ENCODE data around the gene HP1BP3.

The HP1BP3 gene

DNA sequence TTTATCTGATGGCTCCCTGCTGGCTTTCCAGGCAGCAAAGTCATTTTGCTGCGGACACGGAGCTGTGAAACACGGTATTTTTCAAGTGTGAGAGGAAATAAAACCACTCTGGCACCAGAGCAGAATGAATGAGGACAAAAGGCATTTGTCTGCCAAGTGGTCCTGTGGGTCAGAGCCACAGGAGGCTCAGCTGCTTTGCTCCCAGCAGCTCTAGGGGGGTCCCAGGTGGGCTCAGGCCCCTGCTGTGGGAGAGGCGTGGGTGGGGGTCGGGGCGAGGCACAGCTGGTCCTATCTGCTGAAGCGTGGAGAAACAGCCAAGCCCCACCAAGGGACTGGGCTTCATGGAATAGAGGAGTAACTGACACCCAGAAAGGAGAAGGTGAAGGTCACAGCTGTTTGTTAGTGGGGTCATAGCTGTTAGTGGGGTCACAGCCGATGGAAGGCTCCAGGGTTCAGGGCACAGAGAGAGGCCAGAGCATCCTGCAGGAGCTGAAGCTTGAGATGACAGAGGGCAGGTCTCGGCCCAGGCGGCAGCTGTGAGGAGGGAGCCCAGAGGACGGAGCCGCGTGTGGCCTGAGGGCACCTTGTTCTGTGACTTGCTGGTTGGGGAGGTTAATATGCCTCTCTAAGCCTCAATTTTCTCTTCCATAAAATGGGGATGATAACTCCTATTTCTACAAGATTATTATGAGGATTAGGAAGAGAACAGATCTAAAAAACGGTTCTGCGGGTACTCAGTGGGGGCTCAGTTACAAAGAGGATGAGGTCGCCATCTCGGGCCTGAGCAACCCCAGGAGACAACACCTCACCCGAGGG, 76.4 kb downstream of the HP1BP3 start:
- DNase-seq, result no peak

DNA sequence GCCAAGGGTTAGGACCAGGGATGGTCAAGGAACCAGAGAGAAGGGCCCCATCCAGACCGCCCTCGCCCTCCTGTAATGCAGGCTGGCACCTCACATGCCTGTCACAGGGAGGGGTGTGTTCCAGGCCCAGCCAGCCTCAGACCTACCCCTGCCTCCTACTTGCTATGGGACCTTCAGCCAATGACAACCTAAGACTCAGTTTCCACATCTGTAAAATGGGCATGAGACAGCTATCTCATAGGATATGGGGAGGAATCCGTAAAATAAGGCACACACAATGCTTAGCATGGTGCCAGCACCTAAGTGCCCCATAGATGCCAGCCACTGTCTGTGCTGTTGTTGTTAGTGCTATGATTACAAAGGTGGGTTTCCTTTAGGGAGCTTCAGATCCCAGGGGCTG, 77.2 kb downstream of the HP1BP3 start:
- no peak for DNase-seq

DNA sequence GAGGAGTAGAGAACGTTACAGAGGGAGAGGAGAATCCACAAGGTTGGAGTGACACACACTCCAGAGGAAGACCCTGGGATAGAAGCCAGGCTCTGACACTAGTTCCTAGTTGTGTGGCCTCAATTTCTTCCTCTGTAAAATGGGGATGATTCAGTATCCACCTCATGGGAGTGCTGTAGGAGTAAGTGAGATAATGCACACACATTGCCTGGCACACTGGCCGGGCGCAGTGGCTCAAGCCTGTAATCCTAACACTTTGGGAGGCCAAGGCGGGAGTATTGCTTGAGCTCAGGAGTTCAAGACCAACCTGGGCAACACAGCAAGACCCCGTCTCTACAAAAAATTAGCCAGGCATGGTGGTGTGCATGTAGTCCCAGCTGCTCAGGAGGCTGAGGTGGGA, 78.2 kb downstream of the HP1BP3 start:
- DNase-seq, result no peak

DNA sequence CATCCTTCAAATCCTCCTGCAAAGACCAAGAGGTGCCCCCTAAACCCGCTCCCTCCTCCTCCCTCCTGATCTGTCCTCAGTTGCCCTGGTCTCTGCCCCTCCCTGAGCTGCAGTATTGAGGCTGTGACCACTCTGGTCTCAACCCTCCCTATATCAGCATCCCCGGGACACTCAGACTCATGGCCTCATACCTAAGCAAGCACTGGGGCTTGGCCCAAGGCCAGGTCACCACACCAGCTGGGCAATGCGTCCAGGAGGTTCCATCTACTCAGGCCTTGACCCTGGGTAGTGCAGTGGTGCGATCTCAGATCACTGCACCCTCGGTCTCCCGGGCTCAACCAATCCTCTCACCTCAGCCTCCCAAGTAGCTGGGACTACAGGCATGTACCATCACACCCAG, 79.0 kb downstream of the HP1BP3 start:
- DNase-seq, result no peak

DNA sequence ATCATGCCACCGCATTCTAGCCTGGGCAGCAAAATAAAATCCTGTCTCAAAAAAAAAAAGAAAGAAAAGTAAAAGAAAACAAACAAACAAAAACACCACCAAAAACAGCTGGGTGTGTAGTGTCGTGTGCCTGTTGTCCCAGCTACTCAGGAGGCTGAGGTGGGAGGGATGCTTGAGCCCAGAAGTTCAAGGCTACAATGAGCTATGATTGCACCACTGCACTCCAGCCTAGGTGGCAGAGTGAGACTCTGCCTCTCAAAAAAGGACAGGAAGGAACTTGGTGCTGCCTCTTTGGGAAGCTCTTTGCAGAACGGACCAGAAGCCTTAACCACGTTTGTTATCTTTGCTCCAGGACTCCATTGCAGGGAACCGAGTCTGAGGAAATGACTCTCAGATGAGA, 80.3 kb downstream of the HP1BP3 start:
- no peak for DNase-seq

DNA sequence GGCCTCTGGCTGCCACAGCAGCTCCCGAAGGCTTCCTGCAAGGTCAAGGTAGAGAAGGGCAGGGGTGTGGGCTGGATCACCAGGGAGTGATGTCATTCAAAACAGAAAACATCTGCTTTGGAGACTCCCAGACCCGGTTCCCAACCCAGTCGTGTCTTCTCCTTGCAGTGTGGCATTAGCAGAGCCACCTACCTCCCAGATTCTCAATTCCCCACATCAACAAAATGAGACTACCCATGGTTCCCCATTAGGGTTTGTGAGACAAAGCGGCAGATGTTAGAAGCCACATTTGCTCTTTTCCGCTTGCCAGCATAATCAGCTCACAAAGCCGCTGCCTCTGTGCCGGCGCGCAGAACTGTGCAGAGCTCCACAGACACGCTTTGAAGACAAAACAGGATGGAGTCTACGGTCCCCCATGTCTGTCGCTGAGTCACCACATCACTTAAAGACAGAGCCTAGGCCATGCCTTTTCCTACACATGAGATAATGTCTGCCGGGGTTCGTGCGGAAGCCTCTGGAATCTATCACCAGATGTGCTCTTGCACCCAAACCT, 81.8 kb downstream of the HP1BP3 start:
- no peak for DNase-seq

DNA sequence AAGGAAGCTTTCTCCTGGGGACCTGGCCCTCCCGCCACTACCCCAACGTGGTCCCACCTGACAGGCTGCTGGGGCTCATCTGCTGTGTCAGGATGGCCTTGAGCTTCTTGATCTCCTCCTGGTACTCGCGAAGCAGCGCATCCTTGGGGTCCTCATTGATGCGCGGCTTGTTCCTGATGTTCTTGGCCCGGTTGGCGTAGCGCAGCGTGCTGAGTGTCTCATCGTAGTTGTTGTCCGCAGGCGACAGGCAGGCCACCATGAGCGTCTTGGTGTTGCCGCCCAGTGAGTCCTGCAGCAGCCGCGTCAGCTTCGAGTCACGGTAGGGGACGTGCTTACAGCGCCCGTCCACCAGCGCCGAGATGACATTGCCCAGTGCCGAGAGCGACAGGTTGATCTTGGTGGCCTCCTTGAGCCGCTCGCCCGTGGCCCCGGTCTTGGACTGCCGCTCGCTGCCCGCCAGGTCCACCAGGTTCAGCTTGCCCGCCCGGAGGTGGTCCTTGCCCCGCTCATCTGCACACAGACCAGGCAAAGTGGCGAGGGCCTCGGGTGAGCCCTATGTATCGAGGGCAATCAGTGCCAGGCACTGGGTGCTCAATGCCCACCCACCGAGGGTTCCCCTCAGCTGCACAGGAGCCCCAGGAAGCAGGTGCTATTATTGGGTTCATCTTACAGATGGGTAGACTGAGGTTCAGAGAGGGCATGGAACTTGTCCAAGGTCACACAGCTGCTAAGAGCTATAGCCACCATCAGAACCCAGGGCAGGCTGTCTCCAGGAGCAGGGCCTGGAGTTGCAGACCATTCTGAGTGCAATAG, 82.5 kb downstream of the HP1BP3 start:
- DNase-seq, result no peak

DNA sequence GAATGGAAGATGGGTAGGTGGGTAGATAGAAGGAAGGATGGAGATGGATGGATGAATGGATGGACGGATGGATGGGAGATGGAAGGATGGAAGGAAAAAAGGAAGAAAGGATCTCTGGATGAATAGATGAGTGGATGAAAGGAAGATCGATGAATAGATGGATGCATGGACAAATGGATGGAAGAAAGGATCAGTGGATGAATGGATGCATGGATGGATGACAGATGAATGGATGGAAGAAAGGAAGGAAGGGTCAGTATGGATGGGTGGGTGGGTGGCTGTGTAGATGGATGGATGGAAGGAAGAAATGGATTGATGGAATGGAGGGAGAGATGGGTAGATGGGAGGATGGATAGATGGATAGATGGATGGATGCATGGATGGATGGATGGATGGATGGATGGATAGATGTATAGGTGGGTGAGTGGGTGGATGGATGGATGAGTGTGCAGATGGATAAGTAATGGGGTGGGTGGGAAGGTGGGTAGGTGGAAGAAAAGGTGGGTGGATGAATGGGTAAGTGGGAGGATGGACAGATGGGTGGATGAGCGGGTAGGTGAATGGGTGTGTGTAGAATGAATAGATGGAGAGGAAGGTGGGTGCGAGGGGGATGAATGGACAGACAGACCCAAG, 83.9 kb downstream of the HP1BP3 start:
- no peak for DNase-seq

DNA sequence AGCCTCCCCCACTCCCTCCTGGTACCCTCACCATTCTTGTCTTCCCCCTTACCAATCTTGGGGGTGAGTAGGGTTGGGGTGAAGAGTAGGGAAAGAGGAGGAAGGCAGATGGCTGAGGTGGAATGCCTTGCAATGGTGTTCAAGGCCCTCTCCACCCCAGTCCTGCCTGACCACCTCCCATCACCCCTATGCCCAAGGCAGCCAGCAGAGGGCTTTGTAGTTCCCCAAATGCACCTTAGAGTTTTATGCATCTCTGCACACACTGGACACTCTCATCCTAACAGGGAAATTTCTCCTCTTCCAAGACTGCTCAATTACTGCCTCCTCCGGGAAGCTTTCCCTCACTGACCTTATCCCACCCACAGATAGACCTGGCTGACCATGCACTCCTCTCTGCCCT, 84.7 kb downstream of the HP1BP3 start:
- no peak for DNase-seq

DNA sequence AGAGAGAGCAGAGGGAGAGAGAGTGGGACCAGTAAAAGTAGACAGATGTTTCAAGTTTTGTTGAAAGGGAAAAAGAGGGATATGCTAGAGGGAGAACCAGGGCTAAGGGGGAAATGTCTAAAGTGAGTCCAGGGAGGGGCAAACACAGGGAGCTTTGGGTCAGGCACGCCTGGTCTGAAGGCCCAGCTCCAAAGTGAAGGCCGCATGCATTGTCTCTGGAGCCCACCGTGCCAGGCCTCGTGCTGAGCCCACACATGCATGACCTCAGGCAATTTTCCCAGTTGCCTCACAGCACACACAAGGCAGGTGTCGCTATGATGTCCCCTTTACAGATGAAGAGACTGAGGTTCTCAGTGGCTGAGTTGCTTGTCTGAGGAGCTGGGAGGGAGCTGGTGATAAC, 85.3 kb downstream of the HP1BP3 start:
- DNase-seq, result no peak

DNA sequence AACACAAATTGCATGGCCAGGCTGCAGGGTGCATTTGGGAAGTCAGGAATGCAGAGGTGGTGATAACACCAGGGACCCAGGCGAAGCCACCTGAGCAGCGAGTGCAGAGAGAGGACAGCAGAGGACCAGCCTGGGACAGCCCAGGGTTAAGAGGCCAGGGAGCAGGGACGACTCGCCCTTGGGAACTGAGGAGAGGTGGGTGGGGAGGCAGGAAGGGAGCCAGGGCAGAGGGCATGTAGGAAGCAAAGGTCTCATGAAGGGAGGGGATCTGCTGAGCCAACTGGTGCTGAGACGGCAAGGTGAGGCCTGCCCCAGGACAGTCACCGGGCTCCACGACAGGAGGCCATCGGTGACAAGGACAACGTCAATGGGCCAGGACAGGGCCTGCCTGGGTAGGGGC, 85.7 kb downstream of the HP1BP3 start:
- DNase-seq, result no peak

DNA sequence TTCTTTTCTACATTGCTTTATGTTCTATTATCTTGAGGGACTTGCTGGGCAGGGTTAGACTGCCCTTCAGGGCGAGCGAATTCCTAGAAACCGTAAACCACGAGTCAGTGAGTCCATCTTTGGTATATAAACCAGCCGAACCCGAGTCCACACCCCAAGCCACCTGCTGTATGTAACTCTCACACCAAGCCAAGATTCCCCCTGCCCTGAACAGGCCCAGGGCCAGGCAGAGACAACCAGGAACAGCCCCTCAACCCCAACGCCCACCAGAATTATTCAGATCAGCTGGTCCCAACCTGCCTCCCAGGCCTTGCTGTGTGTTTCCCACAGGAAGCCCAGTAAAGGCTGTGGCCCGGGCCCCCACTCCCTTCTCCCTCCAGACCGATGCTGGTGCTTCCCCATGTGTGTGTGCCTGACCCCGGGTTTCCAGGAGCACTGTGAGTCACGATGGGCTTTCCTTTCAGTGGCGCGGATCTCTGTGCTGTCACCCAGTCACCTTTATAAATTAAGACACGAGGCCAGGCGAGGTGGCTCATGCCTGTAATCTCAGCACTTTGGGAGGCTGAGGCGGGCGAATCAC, 86.4 kb downstream of the HP1BP3 start:
- DNase-seq, result no peak

DNA sequence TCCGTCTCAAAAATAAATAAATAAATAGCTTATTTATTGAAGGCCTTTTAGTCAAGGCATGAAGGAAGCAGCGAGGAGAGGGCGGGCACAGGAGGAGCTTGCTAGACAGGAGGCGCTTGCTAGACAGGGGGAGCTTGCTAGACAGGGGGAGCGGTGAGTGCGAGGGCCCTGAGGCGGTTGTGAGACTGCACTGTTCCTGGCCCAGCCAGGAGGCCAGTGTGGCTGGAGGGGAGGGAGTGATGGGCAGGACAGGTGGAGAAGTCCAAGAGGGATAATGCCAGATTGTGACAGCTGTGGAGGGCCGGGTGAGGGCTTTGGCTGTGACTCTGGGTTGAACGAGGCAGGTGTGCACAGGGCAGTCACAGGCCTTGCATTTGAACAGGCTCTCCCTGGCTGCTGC, 87.5 kb downstream of the HP1BP3 start:
- no peak for DNase-seq

DNA sequence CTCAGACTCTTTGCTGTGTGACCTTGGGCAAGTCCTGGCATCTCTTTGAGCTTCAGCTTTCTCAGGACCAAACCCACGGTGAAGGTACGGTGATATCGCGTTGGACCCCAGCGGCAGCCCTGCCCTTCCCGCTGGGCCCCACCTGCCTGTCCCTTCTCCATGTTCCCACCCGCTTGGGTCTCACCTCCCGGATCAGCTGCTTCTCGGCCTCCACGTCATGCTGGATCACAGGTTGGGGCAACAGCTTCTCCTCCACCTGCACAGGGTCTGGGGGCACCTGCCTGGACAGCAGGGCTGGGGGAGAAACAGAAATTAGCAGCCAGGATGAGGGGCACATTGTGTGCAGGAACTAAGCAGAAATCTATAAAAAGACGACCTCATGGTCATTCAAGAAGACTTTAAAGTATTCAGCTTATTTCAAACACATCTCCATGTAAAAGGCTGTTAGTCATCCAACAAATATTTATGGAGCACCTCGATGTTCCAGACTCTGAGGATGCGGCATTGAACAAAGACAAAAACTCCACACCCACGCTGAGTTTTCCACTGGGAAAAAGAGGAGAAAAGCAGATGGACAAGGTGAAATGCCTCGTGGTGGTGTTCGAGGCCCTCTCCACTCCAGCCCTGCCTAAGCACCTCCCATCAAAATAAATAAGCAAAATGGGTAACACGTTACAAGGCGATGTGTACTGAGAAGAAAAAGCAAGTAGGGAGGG, 88.8 kb downstream of the HP1BP3 start:
- no peak for DNase-seq

DNA sequence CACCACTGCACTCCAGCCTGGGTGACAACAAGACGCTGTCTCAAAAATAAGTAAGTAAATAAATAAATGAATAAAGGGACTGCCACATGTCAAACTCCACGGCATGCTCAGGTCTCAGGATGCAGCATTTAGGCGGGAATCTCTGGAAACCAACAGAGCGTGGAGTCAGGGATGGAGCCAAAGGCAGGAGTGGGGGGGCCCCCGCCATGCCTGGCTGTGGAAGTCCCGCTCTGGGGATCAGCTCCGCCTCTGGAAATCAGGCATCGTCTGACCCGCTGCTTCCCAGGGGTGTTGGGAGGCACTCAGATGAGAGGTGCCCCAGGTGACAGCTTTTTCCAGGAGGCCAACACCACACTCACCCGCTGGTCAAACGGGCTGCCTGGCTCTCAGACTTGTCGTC, 89.5 kb downstream of the HP1BP3 start:
- DNase-seq, result no peak

DNA sequence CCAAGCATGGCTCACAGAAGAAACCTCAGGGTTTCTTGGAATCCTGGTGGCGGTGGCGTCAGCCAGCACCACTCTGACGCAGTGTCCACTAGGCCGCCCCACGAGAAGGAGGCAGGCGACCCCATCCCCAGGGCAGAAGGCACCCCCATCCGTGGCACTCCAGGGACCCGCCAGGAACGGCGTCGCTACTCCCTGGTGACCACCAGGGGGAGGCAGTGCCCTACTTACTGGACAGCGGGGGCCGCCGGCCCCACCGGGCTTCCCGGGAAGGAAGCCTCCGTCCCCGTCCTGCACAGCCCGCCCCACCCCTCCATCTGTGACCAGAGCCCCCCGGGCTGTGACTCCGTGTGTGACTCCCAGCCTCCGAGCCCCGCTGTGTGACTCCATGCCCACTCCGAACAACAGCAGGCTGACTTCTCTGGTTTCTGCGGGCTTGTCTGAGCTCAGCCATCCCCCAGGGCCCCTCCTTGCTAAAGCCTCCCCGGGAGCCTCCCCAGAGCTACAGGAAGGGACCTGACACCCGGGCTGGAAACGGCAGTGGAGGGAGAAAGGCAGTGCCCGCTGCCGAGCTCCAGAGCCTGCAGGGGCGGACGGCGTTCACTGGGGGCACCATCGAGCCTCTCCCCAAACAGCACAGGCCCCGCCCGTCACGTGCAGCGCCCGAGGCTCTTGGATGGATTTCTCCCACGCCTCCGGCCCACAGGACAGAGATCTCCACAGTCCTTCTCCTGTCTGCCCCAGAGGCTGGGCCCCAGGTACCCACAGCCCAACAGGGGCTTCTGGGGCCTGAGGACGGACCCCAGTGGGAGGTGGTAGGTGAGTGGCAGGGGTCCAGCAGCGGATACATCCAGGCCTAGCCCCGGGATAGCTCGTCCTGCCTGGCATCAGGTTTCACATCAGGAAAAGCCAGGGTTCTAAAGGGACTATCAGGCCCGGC, 90.4 kb downstream of the HP1BP3 start:
- peak; percentile 57 for DNase-seq

DNA sequence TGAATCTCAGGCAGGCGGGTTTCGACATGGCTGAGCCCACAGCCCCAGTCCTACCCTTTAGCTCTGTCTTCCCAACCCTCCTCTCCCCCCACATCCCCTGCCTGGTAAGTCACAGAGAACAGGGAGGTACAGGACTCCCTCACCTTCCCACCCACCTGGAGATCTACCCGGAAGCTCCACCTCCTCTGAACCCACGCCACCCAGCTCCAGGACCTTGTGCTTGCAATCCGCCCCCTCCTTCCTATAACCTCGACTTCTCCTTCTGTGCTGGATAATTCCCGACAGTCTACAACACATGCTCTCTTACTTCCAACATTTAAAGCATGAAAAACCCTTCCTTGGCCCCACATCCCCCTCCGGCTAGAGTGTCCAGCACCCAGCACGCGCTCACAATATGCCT, 91.6 kb downstream of the HP1BP3 start:
- no peak for DNase-seq

DNA sequence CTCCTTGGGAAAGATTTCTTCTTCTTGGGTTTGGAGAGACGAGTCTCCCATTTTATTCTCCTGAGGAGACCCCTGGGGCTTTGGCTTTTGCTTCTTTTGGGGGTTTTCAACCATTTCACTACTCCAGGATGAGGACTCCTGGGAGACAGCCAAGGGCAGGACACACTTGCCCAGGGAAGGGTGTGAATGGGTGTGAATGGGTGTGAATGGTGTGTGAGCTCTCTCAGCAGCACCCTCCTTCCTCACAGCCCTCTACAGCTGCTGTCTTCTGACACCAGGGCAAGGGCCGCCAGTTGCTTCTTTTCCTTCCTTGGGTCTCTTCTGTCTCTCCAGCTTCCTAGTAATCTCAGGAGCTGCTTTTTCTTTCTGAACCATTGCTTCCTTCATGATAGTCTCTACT, 93.5 kb downstream of the HP1BP3 start:
- no peak for DNase-seq
